Ureter (tissue), 1 donor: ENCODE results near the gene MRPL34. TPM values are rescaled to one million over a fixed set of nuclear protein-coding genes. Genes with fewer than 3 reads are reported as not detected.

Experiments
- DNase-seq: peaks from one replicate; pipeline ENCODE4 v3.0.0-alpha.2; 2020; ENCODE audit warnings: low spot score
- total RNA-seq: library from RNA; stranded (reverse); gene quantifications from one replicate; pipeline ENCODE4 v1.2.4, GENCODE V29; 2023
- donor health status: DM: yes; HTN: yes; CAD: no.

Gene MRPL34
- total RNA-seq, 1 donor from 2014 or later = 48.5 TPM

- no peak for DNase-seq
Measured at GRCh38 chr19:17328517-17329365, 23.1 kb downstream of the MRPL34 start.

- no peak for DNase-seq
Measured at GRCh38 chr19:17329366-17330261, 23.9 kb downstream of the MRPL34 start.

GRCh38 chr19:17330262-17331044 is 24.8 kb downstream of the MRPL34 start:
- DNase-seq = no peak

GRCh38 chr19:17331045-17331558 is 25.4 kb downstream of the MRPL34 start:
- no peak for DNase-seq

GRCh38 chr19:17332360-17332676 is 26.6 kb downstream of the MRPL34 start:
- DNase-seq = no peak

GRCh38 chr19:17332677-17333581 is 27.3 kb downstream of the MRPL34 start:
- DNase-seq = no peak

GRCh38 chr19:17333611-17334413 is 28.1 kb downstream of the MRPL34 start:
- DNase-seq = no peak

GRCh38 chr19:17334414-17335409 is 29.0 kb downstream of the MRPL34 start, which contains the start of gene ANO8:
ANO8 (minus strand) TSS chr19:17334855; CDS start chr19:17334670, 185 bp downstream.
- DNase-seq = peak; percentile 94

GRCh38 chr19:17335575-17335974 is 29.9 kb downstream of the MRPL34 start:
- DNase-seq = no peak

GRCh38 chr19:17336872-17337674 is 31.4 kb downstream of the MRPL34 start, which contains the start of gene GTPBP3:
GTPBP3 (plus strand) TSS chr19:17337553; CDS start chr19:17337612, 59 bp downstream.
- DNase-seq = peak; percentile 97

GRCh38 chr19:17337675-17338432 is 32.2 kb downstream of the MRPL34 start:
- no peak for DNase-seq

GRCh38 chr19:17338433-17339078 is 32.9 kb downstream of the MRPL34 start:
- peak; percentile 49 for DNase-seq

GRCh38 chr19:17339088-17339741 is 33.5 kb downstream of the MRPL34 start:
- DNase-seq = no peak

- no peak for DNase-seq
Measured at GRCh38 chr19:17340302-17340870, 34.7 kb downstream of the MRPL34 start.

GRCh38 chr19:17340871-17341357 is 35.2 kb downstream of the MRPL34 start:
- DNase-seq = no peak
